ENCODE data around the gene CDH23. TPM values are rescaled to one million over a fixed set of nuclear protein-coding genes. Genes with fewer than 3 reads are reported as not detected.

Gene CDH23
- total and polyA plus RNA-seq, 9 of the 15 experiments (the other 6 are each of a cell fraction or from before 2014, with no cell fraction given), result 0.18 to 1.2 (median 0.47) TPM

DNA sequence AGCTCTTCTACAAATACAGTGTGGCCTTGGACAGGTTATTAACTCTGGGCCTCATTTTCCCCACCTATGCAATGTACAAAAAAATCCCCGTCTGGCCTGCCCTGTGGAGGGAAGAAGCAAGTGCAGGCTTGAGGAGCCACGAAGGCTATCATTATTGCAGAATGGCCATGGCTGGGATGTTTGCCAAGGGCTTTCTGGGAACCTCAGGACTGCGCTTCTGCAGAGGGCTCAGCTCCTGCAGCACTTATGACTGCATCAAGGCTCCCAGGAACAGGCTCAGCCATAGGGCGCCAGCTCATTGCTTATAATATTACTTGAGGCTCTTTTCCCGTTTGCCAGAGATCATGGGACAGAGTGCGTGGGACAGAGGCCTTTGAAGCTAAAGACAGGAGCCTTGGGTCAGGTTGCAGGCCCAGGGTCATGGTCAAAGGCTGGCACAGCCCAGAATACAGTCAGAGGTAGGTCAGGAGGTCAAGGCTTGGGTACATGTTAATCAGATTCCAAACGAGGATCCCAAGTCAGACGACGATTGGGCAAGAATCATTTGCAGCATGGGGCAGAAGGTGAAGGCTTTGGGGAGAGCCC, 343.4 kb downstream of the CDH23 start:
- BruUV-seq (replicated peaks), result no TSS peak
- peak; percentile 35 for FAIRE-seq
- 14% methylated on average over 9 of the region's 9 CpGs for WGBS (ENCODE audit: insufficient coverage, low coverage, missing lambda C conversion rate)
- peaks cover 21 to 30% of the 10 kb centered on the region in 2 experiments for H3K4me1 ChIP-seq (replicated peaks in 1 of 2; ENCODE audit: control insufficient read depth in 2 of 2, insufficient read depth in 2 of 2, low read length in 2 of 2)
- H3K9me1 ChIP-seq (ENCODE audit: control insufficient read depth, insufficient read depth, low read length), result no peaks in the 10 kb centered on the region
- H3K4me3 ChIP-seq, result no peak overlapping the region
- no peak overlapping the region for H3K9ac ChIP-seq (ENCODE audit: insufficient read depth in 1 of 2, low read depth in 2 of 2, low read length in 2 of 2)
- H2AFZ ChIP-seq (ENCODE audit: low read depth, low read length), result no peak overlapping the region
- no peaks in the 10 kb centered on the region for H3K27me3 ChIP-seq (ENCODE audit: control insufficient read depth in 2 of 2, insufficient read depth in 2 of 2, low read length in 2 of 2)
- intact Hi-C loops (cut with micrococcal nuclease) (no loop called here), in situ Hi-C loops (cut with MboI) (no loop called here)
- CTCF ChIA-PET (ENCODE audit: low intra/inter-chr PET ratio), result no interaction called here
- H3K36me3 ChIP-seq (ENCODE audit: control insufficient read depth, insufficient read depth, low read length), result no peaks in the 10 kb centered on the region
- H3K4me2 ChIP-seq (ENCODE audit: insufficient read depth, low read length), result no peak overlapping the region
- no peaks in the 10 kb centered on the region for H3K79me2 ChIP-seq (ENCODE audit: control insufficient read depth, insufficient read depth, low read length)
- no peaks in the 10 kb centered on the region for H4K20me1 ChIP-seq (replicated peaks; ENCODE audit: control insufficient read depth, insufficient read depth, low read length)
- peak in 1 of 4 experiments; percentile 41 for DNase-seq (ENCODE audit: extremely low read depth in 1 of 4, low spot score in 3 of 4)
- ATAC-seq, result peak; percentile 40
- POLR2A ChIA-PET, result interaction anchor here (0.6 to 2.5 kb wide), 5 partner anchors 8 to 361 kb away, joined by 3 to 8 read pairs (median 3); no protein-coding TSS in a partner anchor
- H3K9me3 ChIP-seq (replicated peaks; ENCODE audit: control insufficient read depth, insufficient read depth, low read depth, low read length), result no peaks in the 10 kb centered on the region
- TF ChIP-seq CEBPG (CRISPR knock-in tag; IDR thresholded peaks at IDR 0.05) (no peak), CEBPG (tag; conservative IDR thresholded peaks at IDR 0.05 in 1 of 2, IDR thresholded peaks at IDR 0.05 in 1 of 2) (0 out of 4 replicates have a peak, but pooled peaks of 1 of the 2 experiments have one; percentile 4), MCM2 (IDR thresholded peaks at IDR 0.05; ENCODE audit: low read depth) (no peak)
- H3K27ac ChIP-seq (ENCODE audit: extremely low read depth, low read depth, low read length), result no peak overlapping the region

DNA sequence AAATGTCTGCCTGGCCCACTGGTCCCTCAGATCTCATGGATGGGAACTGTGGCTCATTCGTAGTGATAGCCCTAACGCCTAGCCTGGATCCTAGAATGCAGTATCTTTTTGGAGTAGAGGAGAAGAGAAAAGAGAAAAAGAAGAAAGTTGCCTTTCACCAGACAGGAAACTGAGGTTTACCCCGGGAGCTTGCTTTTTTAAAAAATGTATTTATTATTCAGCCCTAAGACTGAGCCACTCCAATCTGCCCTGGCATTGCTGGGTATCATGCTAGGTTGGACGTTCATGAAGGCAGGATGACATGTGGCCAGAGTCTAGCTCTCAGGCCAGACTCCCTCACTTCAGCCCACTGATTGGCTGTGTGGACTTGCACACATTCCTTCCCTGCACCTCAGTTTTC, 344.3 kb downstream of the CDH23 start:
- no peak overlapping the region for H3K4me3 ChIP-seq
- H4K20me1 ChIP-seq (replicated peaks; ENCODE audit: control insufficient read depth, insufficient read depth, low read length), result no peaks in the 10 kb centered on the region
- FAIRE-seq (no peak), DNase-seq (ENCODE audit: extremely low read depth in 1 of 4, low spot score in 3 of 4) (no peak), ATAC-seq (no peak)
- no peak overlapping the region for H3K27ac ChIP-seq (ENCODE audit: extremely low read depth, low read depth, low read length)
- in situ Hi-C loops (cut with MboI) (no loop called here), intact Hi-C loops (cut with micrococcal nuclease) (no loop called here)
- peaks cover 3% of the 10 kb centered on the region for H3K9me1 ChIP-seq (ENCODE audit: control insufficient read depth, insufficient read depth, low read length)
- BruUV-seq (replicated peaks), result no TSS peak
- ChIA-PET CTCF (ENCODE audit: low intra/inter-chr PET ratio) (no interaction called here), POLR2A (interaction anchor here (0.6 to 1.5 kb wide), 5 partner anchors 9 to 583 kb away, joined by 3 to 4 read pairs (median 3); no protein-coding TSS in a partner anchor)
- H2AFZ ChIP-seq (ENCODE audit: low read depth, low read length), result no peak overlapping the region
- H3K36me3 ChIP-seq (ENCODE audit: control insufficient read depth, insufficient read depth, low read length), result no peaks in the 10 kb centered on the region
- no peaks in the 10 kb centered on the region for H3K27me3 ChIP-seq (ENCODE audit: control insufficient read depth in 2 of 2, insufficient read depth in 2 of 2, low read length in 2 of 2)
- H3K79me2 ChIP-seq (ENCODE audit: control insufficient read depth, insufficient read depth, low read length), result no peaks in the 10 kb centered on the region
- no peak overlapping the region for H3K9ac ChIP-seq (ENCODE audit: insufficient read depth in 1 of 2, low read depth in 2 of 2, low read length in 2 of 2)
- H3K4me1 ChIP-seq (replicated peaks in 1 of 2; ENCODE audit: control insufficient read depth in 2 of 2, insufficient read depth in 2 of 2, low read length in 2 of 2), result peaks cover 30 to 34% of the 10 kb centered on the region in 2 experiments
- TF ChIP-seq CAMTA2 (CRISPR knock-in tag; conservative IDR thresholded peaks at IDR 0.05) (no peak), THRA (IDR thresholded peaks at IDR 0.05) (no peak), HMG20B (CRISPR knock-in tag; IDR thresholded peaks at IDR 0.05) (no peak), ZNF696 (CRISPR knock-in tag; conservative IDR thresholded peaks at IDR 0.05) (no peak), ZNF175 (CRISPR knock-in tag; IDR thresholded peaks at IDR 0.05; ENCODE audit: low read depth) (no peak), HEY1 (CRISPR knock-in tag; IDR thresholded peaks at IDR 0.05; ENCODE audit: borderline replicate concordance) (no peak), ESRRB (CRISPR knock-in tag; IDR thresholded peaks at IDR 0.05; ENCODE audit: borderline replicate concordance) (no peak), MTA3 (IDR thresholded peaks at IDR 0.05; ENCODE audit: borderline replicate concordance) (no peak)
- H3K9me3 ChIP-seq (replicated peaks; ENCODE audit: control insufficient read depth, insufficient read depth, low read depth, low read length), result no peaks in the 10 kb centered on the region
- 9% methylated on average over 4 of the region's 4 CpGs for WGBS (ENCODE audit: insufficient coverage, low coverage, missing lambda C conversion rate)
- no peak overlapping the region for H3K4me2 ChIP-seq (ENCODE audit: insufficient read depth, low read length)
